HG03439 (cell line): ENCODE results near the gene ACAP1.
"Not testable (repeated sequence)": the region's sequence is repeated elsewhere in the genome, so short reads cannot be mapped to it uniquely, and the experiment has no call there.

ENCODE experiments used
- ATAC-seq: cut with Tn5 transposase; IDR thresholded peaks from one replicate; pipeline ENCODE4 v1.9.1; 2021; ENCODE audit warnings: mild to moderate bottlenecking, moderate library complexity; ENCODE audit not compliant: unreplicated experiment

ACAP1 gene

GRCh38 chr17:7328009-7328408 lies 8.3 kb upstream of the ACAP1 start:
- ATAC-seq: no peak

GRCh38 chr17:7328840-7329373 lies 7.4 kb upstream of the ACAP1 start, which contains the start of gene NEURL4:
TSS of gene NEURL4 (minus strand) at chr17:7329335. CDS start at chr17:7329312, 23 bp downstream.
- ATAC-seq: peak; percentile 3

DNA sequence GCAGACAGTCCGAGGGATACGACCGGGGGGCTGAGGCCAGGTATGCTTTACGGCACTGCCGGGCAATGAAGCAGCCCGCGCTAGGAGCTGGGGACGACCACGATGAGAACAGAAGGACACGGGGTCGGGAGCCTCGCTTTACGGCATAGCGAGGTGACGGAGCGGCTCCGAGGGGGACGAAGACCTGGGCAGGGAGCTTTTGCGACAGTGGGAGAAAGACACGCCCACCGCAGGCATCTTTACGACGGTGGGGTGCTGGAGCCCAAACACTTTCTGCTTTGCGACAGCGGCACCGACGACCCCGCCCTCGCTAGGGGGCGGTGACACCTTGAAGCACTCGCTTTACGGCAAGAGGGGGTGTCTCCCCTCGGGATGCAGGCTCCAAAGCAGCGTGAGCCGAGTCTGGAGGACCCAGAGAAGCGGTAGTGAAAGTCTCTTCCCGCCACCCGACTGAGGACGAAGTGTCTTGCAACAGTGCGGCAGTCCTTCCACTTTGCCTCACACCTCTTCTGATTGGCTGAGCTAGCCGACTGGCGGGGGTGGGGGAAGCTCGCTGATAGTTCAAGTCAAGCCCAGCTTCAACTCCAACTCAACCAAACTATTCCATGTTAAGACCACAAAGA lies 6.8 kb upstream of the ACAP1 start:
- ATAC-seq: peak; percentile 61

DNA sequence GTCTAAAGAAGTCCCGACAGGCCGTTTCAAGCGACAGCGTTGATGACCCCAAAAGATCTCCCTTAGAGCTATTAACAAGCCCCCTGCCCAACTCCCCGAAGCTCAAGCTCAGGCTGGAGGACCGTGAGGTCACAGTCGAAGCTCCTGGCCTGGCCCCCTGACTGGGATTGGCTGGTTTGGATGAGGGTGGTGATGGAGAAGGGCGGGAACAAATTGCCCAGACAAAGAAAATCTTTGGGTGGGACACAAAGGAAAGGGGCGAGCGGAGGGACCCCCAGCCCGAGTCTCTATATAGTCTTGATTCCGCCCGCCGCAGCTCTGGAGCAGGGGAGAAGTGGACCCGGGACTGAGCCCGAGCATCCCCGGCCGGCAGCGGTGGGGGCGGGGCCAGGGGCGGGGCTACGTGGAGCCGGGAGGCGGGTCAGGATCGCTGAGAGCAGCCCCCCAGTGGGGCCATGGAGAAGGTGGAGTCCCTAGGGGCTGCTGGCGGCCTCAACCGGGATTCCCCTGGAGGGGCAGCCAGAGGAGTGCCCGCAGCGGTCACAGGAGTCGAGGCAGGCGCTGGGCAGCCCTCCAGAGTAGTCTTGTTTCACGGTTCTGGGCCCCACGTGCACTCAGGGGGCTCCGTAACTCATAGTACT lies 6.2 kb upstream of the ACAP1 start:
- ATAC-seq: peak; percentile 43

GRCh38 chr17:7330638-7331015 lies 5.7 kb upstream of the ACAP1 start:
- ATAC-seq: no peak

- no peak for ATAC-seq
Measured at GRCh38 chr17:7332111-7332510, 4.2 kb upstream of the ACAP1 start.

GRCh38 chr17:7332600-7333069 lies 3.7 kb upstream of the ACAP1 start:
- ATAC-seq: not testable (repeated sequence)

GRCh38 chr17:7334938-7335538 lies 1.3 kb upstream of the ACAP1 start:
- ATAC-seq: no peak

DNA sequence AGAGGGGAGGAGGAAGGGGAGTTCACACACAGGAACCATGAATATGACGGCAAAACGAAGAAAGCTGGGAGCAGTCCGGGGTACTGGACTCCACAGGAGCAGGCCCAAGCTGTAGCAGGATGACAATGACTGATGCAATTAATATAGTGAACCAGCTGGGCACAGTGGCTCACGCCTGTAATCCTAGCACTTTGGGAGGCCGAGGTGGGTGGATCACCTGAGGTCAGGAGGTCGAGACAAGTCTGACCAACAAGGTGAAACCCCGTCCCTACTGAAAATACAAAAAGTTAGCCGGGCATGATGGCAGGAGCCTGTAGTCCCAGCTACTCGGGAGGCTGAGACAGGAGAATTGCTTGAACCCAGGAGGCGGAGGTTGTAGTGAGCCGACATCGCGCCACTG lies 564 bp upstream of the ACAP1 start:
- ATAC-seq: not testable (repeated sequence)

GRCh38 chr17:7337600-7337999 lies 1.3 kb downstream of the ACAP1 start:
- not testable (repeated sequence) for ATAC-seq

- ATAC-seq: no peak
Measured at GRCh38 chr17:7340179-7340578, 3.9 kb downstream of the ACAP1 start.

- ATAC-seq: no peak
Measured at GRCh38 chr17:7341842-7342241, 5.5 kb downstream of the ACAP1 start.

DNA sequence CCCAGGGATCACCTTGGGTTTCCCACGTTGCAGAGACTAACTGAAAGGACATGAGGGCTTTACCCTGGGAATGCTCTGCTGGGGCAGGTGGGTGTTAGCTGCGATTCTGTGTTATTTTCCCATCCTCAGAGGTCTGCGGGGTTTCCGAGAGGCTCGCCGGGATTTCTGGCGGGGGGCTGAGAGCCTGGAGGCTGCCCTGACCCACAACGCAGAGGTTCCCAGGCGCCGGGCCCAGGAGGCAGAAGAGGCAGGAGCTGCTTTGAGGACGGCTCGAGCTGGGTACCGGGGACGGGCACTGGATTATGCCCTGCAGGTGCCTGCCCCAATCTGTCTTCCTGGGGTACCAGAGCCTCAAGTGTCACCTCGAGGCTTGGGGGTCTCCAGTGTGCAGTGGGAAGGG lies 6.9 kb downstream of the ACAP1 start:
- ATAC-seq: no peak

GRCh38 chr17:7346761-7347614 lies 10.7 kb downstream of the ACAP1 start:
- no peak for ATAC-seq

DNA sequence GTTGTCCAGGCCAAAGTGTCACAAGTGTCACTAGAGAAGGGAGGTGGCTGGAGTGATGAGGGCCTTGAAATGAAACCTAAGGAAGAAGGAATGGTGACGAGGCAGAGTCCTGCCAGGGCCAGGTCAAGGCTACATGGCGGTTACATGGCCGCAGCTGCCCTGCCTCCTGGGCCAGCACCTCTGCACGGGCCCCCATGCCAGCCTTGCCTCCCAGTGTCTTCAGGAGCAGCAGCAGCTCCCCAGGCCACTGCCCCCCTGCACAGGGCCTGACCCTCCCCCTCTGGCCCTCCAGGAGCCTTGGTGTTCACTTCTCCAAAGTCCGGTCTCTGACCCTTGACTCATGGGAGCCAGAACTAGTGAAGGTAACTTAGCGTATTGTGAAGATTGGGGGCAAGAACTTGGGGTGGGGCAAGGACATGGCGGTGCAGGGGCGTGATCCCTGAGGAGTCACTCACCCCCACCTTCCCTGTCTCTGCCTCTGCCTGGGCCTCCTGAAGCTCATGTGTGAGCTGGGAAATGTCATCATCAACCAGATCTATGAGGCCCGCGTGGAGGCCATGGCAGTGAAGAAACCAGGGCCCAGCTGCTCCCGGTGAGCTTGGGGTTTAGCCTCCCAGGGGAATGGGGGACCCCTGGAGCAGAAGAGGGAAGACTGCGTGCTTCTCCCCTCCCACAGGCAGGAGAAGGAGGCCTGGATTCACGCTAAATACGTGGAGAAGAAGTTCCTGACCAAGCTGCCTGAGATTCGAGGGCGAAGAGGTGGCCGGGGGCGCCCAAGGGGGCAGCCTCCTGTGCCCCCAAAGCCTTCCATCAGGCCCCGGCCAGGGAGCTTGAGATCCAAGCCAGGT lies 11.5 kb downstream of the ACAP1 start:
- ATAC-seq: no peak

DNA sequence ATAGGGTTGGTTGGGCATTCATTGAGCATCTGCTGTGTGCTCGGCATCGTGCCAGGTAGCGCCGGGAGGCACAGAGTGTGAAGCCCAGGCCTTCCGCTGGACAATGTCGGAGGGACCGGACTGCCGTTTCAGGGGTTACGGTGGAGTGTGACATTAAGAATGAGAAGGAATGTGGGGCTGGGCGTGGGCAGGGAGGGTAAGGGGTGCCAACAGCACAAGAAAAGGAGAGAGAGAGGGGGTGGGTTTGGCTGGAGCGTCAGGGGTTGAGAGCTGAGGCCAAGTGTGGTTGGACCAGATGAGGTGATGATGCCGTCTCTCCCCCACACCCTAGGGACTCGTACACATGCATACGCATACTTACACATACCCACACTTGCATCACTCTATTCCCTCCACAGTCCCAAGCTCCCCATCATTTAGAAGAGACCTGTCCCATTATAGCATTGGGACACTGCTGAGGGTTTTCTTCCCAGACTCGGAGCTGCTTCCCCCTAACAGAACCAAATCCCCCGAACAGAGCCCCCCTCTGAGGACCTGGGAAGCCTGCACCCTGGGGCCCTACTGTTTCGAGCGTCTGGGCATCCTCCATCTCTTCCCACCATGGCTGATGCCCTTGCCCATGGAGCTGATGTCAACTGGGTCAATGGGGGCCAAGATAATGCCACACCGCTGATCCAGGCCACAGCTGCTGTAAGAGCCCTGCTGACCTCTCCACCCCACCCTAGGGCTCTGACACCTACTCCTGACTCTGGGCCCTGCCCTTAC lies 12.3 kb downstream of the ACAP1 start:
- no peak for ATAC-seq

DNA sequence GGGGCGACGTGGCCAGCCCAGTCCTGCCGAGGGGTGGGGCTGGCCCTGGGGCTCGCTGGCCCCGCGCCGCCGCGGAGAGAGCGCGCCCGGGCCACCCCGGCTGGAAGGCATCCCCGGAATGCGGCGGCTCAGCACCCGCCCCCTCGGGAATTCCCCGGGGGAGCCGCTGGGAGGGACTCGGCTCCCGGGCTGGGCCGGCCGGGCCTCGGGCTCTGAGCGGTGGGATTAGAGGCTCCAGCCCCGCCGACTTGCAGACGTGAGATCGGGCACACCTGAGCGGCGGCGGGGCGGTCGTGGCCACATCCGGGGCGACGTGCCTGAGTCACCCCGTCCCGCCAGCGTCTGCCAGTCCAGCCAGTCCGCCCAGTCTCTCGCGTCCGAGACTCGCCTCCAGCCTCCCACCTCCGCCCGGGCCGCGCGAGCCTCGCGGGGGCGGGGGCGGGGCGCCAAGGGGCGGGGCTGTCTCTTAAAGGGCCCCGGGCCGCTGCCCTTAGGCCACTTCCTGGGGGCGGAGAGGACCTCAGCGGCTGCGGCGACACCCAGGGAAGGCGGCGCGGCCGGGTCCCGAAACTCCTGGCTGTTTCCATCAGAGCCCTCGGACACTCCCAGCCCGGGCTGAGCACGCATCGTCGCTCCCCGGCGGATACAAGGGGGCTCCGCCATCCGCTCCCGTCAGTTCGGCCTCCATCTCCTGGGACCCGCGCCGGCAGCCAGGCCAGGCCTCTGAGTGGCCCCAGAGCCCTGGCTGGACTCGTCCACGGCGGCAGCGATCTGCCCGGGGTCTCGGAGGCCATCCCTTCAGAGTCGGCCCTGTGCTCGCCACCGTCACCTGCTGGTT lies 15.6 kb downstream of the ACAP1 start, which contains the start of gene KCTD11:
Gene KCTD11 (plus strand): TSS at position 498 of the 838 bp plus-strand sequence.
- peak; percentile 42 for ATAC-seq

DNA sequence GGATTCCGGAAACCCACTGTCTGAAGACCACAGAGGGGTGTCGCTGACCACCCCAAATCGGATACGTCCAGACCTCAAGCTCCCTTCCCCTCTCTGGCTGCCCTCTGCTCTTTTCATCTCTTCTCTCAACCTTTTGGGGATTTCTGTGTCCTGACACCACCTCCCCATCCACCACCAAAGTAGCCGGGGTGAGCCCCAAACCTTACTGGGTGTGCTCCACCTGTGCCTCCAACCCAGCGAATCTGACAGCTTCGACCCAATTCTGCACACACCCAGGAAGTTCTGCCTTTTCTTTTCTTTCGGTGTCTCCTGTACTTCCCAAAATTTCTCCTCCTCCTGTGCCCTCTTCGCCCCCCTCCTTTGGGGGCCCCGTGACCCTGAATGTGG lies 16.2 kb downstream of the ACAP1 start:
- no peak for ATAC-seq
